HEK293 (cell line): ENCODE measurements around the gene ARHGAP6.

Source experiments
- CTCF ChIP-seq: fragments of 450-650 bp; formaldehyde crosslinking; IDR thresholded peaks from 2 replicates; pipeline ENCODE4 v1.5.1; 2016; ENCODE audit warnings: missing biosample characterization, missing genetic modification characterization
- REST ChIP-seq: fragments of 450-650 bp; formaldehyde crosslinking; IDR thresholded peaks from 2 replicates; pipeline ENCODE4 v1.5.1; 2016; ENCODE audit warnings: missing biosample characterization, missing genetic modification characterization
- SP2 ChIP-seq: fragments of 450-650 bp; formaldehyde crosslinking; IDR thresholded peaks from 2 replicates; pipeline ENCODE4 v1.5.1; 2016; ENCODE audit warnings: missing biosample characterization, missing genetic modification characterization
- ZBTB7A ChIP-seq: fragments of 450-650 bp; formaldehyde crosslinking; IDR thresholded peaks from 2 replicates; pipeline ENCODE4 v1.5.1; 2016; ENCODE audit warnings: low read depth, missing biosample characterization, missing genetic modification characterization
- ZNF146 ChIP-seq: fragments of 450-650 bp; formaldehyde crosslinking; IDR thresholded peaks from 2 replicates; pipeline ENCODE4 v1.5.1; 2016; ENCODE audit warnings: missing biosample characterization, missing genetic modification characterization
- ZNF169 ChIP-seq: fragments of 450-650 bp; formaldehyde crosslinking; IDR thresholded peaks from 2 replicates; pipeline ENCODE4 v1.5.1; 2016; ENCODE audit warnings: missing biosample characterization, missing genetic modification characterization
- ZNF214 ChIP-seq: fragments of 450-650 bp; formaldehyde crosslinking; IDR thresholded peaks from 2 replicates; pipeline ENCODE4 v1.5.1; 2017; ENCODE audit warnings: missing biosample characterization, mild to moderate bottlenecking, missing genetic modification characterization, borderline replicate concordance
- ZNF223 ChIP-seq: fragments of 450-650 bp; formaldehyde crosslinking; IDR thresholded peaks from 2 replicates; pipeline ENCODE4 v1.5.1; 2016; ENCODE audit warnings: missing biosample characterization, missing genetic modification characterization
- ZNF76 ChIP-seq: fragments of 450-650 bp; formaldehyde crosslinking; IDR thresholded peaks from 2 replicates; pipeline ENCODE4; 2016; ENCODE audit warnings: low read depth, missing biosample characterization, missing genetic modification characterization, borderline replicate concordance
- ZSCAN18 ChIP-seq: fragments of 450-650 bp; formaldehyde crosslinking; IDR thresholded peaks from 2 replicates; pipeline ENCODE4 v1.5.1; 2016; ENCODE audit warnings: missing biosample characterization, missing genetic modification characterization

- TF ChIP-seq ZSCAN18 (tag by site-specific recombination) (no peak), CTCF (tag by site-specific recombination) (no peak), ZNF169 (tag by site-specific recombination) (no peak), REST (tag by site-specific recombination) (no peak), SP2 (tag by site-specific recombination) (no peak), ZBTB7A (tag by site-specific recombination) (no peak), ZNF76 (tag by site-specific recombination) (no peak), ZNF146 (tag by site-specific recombination) (no peak), ZNF214 (tag by site-specific recombination) (no peak), ZNF223 (tag by site-specific recombination) (no peak)
Measured at GRCh38 chrX:11342673-11343072, 323.0 kb downstream of the ARHGAP6 start.
